Measurements from ENCODE around the gene PSME2. TPM values are rescaled to one million over a fixed set of nuclear protein-coding genes. Genes with fewer than 3 reads are reported as not detected.
A peak's percentile ranks its signal among the peaks of the same experiment; 100 is the strongest.

The PSME2 gene
- total and polyA plus RNA-seq, 2 of the 13 experiments (the other 11 are each of a cell fraction or from before 2014, with no cell fraction given) = 332 to 716 TPM

DNA sequence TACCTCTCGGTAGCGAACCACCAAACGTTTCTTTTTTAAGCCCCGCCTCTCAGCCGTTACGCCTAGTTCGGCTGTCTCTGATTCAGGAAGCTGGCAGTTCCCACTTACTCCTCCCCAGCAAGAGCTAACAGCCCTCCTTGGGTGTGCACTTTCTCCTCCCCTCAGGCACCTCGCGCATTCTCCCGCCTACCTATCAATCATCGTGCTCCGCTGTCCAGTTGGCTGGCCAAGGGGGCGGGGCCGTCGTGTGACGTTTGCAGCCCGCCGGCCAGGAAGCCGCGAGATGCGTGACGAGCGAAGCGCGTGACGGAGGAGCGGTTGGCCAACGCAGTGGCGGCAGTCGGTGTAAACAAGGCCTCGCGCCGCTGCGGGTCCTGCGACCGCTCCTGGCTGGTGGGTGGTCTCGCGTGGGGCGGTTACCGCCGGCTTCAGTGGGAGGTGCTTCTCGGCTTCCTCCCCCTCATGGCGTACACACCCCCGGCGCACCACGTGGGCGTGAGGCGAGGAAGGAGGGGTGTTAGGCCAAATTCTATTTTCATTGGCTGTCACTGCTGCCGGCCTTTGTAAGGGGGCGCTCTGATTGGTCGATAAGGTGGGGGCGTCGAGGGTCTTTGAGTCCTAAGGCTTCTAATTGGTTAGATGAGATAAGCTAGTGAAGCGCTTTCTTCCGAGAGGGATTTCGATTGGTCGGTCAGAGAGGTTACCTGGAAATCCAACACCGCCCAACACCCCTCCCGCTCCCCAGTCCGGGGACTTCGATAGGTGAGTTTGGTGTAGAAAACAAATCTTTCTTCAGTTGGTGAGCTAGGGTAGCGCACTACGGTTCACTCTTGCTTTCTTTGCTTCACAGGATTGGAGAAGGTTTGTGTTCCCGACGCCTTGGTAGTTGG lies 31.6 kb downstream of the PSME2 start, which contains the start of the genes DCAF11 and NRL (continued):
- TF ChIP-seq, protein P1, sequence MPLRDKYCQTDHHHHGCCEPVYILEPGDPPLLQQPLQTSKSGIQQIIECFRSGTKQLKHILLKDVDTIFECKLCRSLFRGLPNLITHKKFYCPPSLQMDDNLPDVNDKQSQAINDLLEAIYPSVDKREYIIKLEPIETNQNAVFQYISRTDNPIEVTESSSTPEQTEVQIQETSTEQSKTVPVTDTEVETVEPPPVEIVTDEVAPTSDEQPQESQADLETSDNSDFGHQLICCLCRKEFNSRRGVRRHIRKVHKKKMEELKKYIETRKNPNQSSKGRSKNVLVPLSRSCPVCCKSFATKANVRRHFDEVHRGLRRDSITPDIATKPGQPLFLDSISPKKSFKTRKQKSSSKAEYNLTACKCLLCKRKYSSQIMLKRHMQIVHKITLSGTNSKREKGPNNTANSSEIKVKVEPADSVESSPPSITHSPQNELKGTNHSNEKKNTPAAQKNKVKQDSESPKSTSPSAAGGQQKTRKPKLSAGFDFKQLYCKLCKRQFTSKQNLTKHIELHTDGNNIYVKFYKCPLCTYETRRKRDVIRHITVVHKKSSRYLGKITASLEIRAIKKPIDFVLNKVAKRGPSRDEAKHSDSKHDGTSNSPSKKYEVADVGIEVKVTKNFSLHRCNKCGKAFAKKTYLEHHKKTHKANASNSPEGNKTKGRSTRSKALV (CRISPR knock-in tag; IDR thresholded peaks at IDR 0.05) = peak; percentile 90
- TF ChIP-seq ZNF382 (CRISPR knock-in tag; IDR thresholded peaks at IDR 0.05; ENCODE audit: borderline replicate concordance) = no peak
- TF ChIP-seq ZNF326 (CRISPR knock-in tag; IDR thresholded peaks at IDR 0.05; ENCODE audit: borderline replicate concordance) = peak; percentile 81; the same call in 1 of the 2 replicates
- TF ChIP-seq, protein P2, sequence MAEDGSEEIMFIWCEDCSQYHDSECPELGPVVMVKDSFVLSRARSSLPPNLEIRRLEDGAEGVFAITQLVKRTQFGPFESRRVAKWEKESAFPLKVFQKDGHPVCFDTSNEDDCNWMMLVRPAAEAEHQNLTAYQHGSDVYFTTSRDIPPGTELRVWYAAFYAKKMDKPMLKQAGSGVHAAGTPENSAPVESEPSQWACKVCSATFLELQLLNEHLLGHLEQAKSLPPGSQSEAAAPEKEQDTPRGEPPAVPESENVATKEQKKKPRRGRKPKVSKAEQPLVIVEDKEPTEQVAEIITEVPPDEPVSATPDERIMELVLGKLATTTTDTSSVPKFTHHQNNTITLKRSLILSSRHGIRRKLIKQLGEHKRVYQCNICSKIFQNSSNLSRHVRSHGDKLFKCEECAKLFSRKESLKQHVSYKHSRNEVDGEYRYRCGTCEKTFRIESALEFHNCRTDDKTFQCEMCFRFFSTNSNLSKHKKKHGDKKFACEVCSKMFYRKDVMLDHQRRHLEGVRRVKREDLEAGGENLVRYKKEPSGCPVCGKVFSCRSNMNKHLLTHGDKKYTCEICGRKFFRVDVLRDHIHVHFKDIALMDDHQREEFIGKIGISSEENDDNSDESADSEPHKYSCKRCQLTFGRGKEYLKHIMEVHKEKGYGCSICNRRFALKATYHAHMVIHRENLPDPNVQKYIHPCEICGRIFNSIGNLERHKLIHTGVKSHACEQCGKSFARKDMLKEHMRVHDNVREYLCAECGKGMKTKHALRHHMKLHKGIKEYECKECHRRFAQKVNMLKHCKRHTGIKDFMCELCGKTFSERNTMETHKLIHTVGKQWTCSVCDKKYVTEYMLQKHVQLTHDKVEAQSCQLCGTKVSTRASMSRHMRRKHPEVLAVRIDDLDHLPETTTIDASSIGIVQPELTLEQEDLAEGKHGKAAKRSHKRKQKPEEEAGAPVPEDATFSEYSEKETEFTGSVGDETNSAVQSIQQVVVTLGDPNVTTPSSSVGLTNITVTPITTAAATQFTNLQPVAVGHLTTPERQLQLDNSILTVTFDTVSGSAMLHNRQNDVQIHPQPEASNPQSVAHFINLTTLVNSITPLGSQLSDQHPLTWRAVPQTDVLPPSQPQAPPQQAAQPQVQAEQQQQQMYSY (CRISPR knock-in tag; IDR thresholded peaks at IDR 0.05) = no peak
- peak; percentile 99 for TF ChIP-seq ZNF274 (CRISPR knock-in tag; IDR thresholded peaks at IDR 0.05)
- peak; percentile 89 for TF ChIP-seq RFX5 (IDR thresholded peaks at IDR 0.05; ENCODE audit: low read depth, low read length)
- TF ChIP-seq ZNF784 (CRISPR knock-in tag; IDR thresholded peaks at IDR 0.05; ENCODE audit: borderline replicate concordance) = peak; percentile 97
- TF ChIP-seq XRCC5 (optimal IDR thresholded peaks at IDR 0.05; ENCODE audit: low read length) = peak; percentile 94
- peak; percentile 94 for TF ChIP-seq USF2 (IDR thresholded peaks at IDR 0.05; ENCODE audit: low read depth, low read length)
- TF ChIP-seq USF2 (CRISPR knock-in tag; IDR thresholded peaks at IDR 0.05; ENCODE audit: borderline replicate concordance) = peak; percentile 98
- TF ChIP-seq, protein P3, sequence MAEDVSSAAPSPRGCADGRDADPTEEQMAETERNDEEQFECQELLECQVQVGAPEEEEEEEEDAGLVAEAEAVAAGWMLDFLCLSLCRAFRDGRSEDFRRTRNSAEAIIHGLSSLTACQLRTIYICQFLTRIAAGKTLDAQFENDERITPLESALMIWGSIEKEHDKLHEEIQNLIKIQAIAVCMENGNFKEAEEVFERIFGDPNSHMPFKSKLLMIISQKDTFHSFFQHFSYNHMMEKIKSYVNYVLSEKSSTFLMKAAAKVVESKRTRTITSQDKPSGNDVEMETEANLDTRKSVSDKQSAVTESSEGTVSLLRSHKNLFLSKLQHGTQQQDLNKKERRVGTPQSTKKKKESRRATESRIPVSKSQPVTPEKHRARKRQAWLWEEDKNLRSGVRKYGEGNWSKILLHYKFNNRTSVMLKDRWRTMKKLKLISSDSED (CRISPR knock-in tag; IDR thresholded peaks at IDR 0.05) = no peak
- no peak for TF ChIP-seq ZNF251 (CRISPR knock-in tag; IDR thresholded peaks at IDR 0.05)
- TF ChIP-seq ZUFSP (CRISPR knock-in tag; IDR thresholded peaks at IDR 0.05; ENCODE audit: borderline replicate concordance) = no peak
- no peak; the same call in 1 of the 2 replicates for TF ChIP-seq HNRNPUL1 (IDR thresholded peaks at IDR 0.05; ENCODE audit: low read depth, low read length)
- TF ChIP-seq NPAS2 (CRISPR knock-in tag; IDR thresholded peaks at IDR 0.05; ENCODE audit: borderline replicate concordance) = no peak
- TF ChIP-seq ZFP36L2 (CRISPR knock-in tag; IDR thresholded peaks at IDR 0.05) = peak; percentile 57; the same call in 1 of the 2 replicates
